ENCODE data around the gene CENPK.

GRCh38 chr5:65556181-65556580 lies 6.8 kb downstream of the CENPK start:
- TF ChIP-seq CTCF (IDR thresholded peaks at IDR 0.05), result no peak
- TF ChIP-seq POLR2A (IDR thresholded peaks at IDR 0.05), result no peak

All from uterus (tissue), 2 donors.